Medulla oblongata (tissue), 1 donor: ENCODE results near the gene SLC9A7.
"Not testable (repeated sequence)": the region's sequence is repeated elsewhere in the genome, so short reads cannot be mapped to it uniquely, and the experiment has no call there.

Source experiments
- DNase-seq: peaks from one replicate; pipeline ENCODE4 v3.0.0-alpha.2; 2015; ENCODE audit errors: extremely low spot score

The SLC9A7 gene

DNA sequence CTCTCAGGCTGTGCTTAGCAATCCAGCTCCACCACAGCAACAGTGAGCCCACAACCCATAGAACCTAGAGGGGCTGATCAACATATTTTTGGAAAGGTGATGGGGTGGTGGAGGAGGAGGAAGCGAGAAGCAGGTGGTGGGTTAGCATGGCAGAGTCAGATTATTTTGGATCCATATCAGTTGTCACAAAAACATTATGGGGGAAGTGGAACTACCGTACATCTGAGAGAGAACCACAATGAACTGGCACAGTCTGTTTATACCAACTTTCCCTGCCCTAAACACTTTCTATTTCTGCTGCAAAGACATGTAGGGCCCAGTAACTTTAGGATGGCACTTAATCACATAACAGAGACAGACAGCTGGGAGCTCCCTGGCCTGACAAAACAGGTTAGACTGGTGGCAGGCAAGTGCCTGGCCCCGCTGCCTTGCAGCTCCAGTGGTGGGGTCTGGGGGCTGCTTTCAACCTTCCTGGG, 4.3 kb downstream of the SLC9A7 start:
- DNase-seq = no peak

DNA sequence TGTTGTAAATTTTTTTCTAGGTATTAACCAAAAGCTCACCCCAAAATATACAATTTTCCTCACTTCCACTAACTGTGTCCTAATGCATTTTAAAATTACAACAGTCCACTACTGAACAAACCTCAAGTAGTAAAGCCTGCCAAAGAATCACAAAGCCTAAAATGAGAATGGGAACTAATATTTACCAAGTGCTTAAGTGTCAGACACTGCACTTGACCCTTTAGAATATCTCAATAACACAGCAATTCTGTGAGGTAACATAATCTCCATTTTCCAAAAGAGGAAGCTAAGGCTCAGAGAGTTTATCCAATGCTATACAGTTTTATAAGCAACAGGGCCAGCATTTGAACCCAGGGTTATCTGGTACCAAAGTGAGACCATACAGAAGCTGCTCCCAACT, 4.9 kb downstream of the SLC9A7 start:
- no peak for DNase-seq

DNA sequence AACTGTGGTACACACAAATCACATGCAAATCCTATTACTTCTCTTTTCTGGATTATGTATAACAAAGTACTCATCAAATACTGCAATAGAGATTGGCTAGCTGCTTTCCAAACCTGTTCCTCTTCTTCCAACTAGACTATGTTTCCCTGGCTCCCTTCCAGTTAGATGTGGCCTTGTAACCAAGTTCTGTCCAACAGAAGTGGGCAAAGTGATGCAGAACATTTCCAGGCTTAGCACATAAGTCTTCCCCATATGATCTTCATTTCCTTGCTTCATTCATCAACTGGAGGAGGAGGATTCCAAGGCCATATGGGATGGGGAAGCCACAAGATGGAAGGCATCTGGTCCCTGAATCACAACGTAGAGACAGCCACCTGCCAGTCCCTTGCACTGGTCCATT, 8.0 kb downstream of the SLC9A7 start:
- peak; percentile 10 for DNase-seq

DNA sequence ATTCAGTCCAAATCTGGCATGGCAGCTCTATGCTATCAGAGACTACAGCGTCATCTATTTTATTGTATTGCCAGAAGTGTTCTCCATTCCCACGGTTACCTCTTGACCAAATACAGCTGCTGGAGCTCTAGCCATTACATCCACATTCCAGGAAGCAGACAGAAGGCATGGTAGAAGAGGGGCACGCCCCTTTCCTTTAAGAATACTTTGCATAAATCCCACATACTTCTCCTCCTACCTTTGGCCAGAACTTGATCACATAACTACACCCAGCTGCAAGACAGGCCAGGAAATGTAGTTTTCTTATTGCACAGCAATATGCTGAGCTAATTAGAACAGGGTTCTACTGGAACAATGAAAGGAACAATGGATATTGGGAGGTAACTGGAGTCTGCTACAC, 14.9 kb downstream of the SLC9A7 start:
- DNase-seq = no peak

DNA sequence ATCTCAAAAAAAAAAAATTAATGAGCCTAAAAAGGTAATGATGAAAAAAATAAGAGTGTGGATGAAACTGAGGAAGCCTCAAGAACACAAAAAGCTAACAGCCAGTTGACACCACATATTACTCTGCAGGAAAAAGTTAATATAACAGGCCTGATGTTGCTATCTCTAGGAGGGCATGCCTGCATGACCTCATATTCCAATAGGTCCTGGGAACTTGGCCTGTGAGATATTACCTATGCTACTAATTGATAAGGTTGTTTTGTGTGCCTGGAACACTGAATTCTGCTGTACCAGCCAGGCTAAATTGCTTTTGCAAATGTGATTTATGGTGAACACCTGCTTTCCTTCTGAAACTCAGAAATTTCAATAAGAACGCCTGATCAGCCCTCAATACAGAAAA, 15.9 kb downstream of the SLC9A7 start:
- DNase-seq = no peak

DNA sequence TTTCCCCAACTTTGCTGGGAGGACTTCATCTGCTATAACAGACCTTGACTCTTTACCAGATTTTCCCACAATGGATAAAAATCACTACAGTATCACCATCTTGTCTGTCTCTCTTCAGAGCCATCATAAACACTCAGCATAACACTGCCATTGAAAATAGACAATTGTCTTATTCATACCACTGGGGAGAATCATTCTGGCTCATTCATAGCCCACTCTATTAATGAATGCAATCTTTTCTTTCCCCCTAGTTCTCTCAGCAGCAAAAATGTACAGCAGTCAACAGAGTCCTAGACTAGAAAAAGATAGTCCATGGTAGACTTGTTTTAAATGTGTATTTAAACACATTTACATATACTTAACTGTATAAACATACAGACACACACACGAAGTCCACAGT, 19.2 kb downstream of the SLC9A7 start:
- DNase-seq = peak; percentile 9

DNA sequence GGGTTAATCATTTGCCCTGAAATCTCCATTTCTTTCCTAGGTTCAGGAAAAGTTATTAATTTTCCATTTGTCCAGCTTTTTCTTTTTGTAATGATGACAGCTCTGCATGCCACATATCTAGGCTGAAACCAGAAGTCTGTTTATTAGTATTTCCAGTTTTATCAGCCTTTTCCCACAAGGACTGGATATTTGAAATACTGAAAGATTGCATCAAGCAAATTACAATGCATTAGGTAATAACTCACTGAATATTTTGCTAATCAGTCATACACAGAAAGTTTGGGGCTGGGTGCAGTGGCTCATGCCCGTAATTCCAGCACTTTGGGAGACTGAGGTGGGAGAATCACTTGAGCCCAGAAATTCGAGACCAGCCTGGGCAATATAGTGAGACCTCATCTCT, 21.5 kb downstream of the SLC9A7 start:
- no peak for DNase-seq

DNA sequence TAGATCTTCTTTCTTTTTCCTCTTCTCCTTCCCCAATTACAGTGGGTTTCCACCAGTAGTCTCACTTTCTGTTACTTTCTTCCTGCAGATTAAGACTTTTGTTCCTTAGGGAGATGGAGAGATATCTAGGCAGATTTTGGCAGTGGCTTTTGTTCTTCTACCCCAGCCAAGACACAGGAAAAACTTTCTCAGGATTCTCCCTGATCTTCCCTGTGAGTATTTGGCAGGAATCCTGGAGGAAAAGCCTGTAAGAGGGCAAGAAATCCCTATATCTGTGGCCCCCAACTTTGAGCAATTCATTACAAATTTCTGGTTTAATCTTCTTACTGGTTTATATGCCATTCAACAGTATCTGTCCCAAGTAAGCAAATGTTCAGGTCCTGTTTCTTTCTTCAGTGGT, 21.9 kb downstream of the SLC9A7 start:
- no peak for DNase-seq

DNA sequence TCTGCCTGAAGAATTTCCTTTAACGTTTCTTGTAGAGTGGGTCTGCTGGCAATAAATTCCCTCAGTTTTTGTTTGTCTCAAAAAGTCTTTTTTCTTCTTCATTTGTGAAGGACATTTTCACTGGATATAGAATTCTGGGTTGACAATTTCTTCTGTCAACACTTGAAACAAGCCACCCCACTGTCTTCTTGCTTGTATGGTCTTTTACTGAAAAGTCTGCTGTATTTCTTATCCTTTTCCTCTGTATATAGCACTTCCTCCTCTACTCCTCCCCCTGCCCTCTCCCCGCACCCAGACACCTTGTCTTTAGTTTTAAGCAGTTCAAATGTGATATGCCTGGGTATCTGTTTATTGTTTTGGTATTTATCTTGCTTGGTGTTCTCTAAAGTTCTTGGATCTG, 23.3 kb downstream of the SLC9A7 start:
- DNase-seq = no peak

DNA sequence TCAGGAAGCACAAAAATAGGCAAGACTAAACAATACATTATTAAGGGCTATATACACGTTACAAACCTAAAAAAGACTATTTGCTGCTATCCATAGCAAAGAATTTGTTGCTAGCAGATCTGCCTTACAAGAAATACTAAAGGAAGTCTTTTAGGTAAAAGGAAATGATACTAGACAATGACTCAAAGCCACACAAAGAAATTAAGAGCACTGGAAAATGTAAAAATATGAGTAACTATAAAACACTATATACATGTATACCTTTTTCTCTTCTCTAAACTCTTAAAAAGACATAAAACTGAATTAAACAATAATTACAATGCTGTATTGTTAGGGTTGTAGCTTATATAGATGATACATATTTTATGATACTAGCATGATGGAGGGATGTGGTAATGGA, 25.7 kb downstream of the SLC9A7 start:
- DNase-seq = no peak

DNA sequence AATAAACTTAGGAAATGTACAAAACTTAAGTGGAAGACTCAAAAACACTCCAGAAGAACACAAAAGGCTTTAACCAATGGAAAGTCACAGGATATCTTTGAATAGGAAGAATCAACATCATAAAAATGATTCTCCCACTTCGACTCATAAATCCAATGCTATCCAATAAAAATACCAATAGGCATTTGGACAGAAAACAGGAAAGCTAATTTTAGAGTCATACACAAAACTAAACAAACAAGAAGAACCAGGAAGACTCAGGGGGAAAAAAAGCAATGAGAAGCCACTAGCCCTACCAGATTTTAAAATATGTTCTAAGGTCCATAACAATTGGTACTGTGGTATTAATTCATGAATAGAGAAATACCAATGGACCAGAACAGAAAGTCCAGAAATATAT, 28.2 kb downstream of the SLC9A7 start:
- DNase-seq = no peak

DNA sequence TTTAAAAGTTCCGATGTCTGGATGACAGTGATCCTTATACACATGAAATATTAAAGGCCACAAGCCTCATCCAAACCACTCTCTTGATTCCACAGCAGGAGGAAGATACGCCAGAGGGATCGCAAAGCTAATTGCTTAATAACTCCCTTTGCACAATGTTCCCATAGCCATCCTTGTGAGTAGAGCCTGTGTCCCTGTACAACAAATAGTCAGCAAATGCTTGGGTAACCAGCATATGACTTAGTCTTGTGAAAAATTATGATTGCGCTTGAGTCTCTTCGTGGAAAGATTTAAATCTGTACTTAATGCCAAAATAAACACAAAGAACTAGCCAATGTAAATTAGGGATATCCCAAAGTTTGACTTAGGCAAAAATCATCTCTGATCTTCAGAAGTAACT, 31.5 kb downstream of the SLC9A7 start:
- no peak for DNase-seq

DNA sequence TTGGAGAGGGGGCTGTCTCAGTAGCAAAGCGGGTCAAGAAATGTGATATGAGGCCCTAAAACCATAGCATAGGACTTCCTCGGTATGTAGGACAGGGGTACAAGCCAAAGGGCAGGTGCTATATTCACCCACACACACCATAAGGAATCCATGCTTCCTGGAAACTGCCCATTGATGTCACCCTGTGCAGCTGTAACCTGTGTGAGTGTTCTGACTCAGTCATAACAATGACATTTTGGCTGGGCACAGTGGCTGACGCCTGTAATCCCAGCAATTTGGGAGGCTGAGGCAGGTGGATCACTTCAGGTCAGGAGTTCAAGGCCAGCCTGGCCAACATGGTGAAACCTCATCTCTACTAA, 35.4 kb downstream of the SLC9A7 start:
- not testable (repeated sequence) for DNase-seq

DNA sequence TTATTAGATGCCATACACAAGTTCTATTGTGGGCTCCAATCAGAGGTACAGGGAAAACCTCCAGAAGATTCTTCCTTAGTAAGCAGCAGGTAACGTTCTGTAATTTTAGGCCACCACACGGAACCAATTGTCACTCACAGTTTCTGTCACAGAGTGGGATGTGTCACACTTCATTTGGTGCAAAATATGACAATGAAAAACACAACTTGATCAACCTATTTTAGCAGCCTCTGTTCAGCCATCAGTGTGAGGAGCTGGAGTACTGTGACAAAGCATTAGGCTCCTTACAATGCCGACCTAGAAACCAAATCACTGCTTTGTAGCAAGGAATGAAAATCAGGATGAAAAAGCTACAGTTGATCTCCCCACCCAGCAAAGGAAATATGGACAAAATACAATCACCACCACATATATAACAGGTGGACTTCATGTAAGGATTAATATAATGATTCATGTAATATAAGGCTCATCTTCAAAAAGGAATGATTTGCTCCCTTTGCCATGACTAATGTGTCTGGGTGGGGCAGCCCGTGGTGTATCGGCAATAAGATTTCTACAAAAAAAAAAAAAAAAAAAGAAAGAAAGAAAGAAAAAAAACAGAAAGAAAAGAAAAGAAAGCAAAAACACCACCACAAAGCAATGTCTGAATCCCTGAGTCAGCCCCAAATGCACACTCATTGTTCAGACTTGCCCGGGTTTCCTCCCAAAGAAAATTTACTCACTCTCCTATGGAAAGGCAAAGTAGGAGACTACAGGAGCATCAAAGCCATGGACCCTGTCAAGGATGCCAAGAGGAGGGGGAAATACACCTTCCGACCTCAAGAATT, 36.0 kb downstream of the SLC9A7 start:
- DNase-seq = no peak

DNA sequence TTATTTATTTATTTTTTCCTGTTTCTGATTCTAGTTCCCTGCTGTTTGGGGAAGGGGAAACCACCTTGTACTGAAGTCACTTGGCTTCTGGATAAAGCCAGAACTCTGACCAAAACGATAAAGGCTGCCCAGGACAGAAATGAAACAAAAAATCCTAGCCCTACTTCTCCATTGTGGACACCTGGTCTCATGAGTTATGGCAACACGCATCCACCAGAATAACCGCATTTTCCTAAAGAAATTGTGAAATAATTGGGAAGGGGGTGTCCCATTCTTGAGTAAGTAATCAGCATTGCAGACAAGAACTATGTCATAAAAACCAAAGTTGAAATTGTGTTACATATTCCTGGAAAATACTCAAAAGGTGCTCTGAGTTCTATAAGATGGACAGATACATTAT, 42.1 kb downstream of the SLC9A7 start:
- DNase-seq = no peak

DNA sequence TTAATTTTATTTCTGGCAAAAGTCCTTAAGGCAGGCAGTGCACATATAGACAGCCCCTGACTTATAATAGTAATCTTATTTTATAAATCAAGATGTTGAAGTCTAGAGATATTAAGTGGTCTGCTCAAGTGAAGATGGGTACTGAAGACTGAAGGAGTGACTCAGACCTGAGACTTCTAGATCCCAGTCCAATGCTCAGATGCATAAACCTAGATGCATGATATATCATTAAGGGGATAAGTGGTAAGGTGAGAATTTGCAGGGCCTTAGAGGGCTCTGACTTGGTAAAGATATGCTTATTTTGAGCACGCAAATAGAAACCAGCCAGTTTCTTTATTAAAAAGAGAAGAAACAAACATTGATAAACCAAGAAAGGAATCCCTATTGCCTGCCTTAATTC, 42.9 kb downstream of the SLC9A7 start:
- no peak for DNase-seq

DNA sequence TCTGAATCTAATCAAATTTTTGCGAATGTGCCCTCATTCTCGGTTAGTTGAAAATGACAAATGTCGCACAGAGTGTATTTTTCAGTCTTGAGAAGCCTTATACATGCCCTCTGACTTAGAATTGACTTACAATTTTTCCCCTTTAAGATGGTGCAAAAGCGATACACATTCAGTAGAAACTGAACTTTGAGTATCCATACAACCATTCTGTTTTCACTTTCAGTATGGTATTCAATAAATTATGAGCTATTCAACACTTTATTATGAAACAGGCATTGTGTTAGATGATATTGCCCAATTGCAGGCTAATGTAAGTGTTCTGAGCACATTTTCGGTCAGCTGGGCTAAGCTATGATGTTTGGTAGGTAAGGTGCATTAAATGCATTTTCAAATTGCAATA, 43.4 kb downstream of the SLC9A7 start:
- no peak for DNase-seq

DNA sequence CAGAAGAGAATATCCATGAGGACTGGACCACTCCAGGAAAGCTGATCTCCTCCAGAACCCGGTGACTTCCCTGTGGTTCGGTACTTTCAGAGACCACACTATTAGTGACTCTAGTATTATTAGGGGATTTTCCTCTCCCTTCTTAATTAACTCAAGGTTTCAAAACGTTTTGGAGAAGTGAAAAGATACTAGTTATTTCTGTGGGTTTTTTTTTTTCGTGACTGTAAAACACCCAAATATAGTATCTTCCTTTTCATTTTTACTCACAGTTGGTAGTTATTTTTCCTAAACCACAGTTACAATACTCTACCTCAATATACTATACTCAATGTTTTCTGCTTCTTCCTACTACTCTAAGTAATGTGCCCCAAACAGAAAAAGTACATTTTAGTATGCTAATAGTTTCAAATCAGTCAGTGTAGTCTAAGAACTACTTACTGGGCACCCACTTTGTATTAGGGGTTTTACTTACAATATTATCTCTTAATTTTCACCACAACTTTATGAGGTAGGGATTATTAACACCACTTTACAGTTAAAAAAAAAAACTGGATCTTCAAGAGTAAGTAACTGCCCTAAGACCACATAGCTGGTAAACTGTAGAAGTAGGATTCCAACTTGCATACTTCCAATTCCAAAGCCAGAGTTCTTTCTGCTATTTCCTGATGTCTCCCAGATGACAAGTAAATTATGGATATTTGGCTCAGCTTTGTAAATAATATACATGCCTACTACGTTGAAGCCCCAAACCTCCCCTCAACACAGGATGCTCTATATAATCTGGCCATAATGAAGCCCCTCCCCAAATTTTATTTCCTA, 45.0 kb downstream of the SLC9A7 start:
- DNase-seq = no peak

DNA sequence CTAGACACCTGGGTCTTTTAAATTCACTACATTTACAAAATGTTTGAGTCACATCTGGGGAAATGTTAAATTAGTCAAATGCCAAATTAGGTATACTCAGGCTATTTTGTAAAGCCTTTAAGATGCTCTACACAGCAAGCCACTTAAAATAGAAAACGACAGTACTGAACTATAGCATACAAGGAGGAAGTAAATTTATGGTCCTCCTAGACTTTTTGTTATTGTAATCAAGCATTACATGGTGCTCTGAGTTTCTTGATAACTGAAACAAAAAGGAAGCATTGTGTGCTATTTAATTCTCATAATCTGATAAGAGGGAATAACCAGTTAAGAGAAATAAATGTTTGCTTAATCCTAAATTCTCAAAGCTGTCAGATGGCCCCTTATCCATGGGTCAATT, 46.2 kb downstream of the SLC9A7 start:
- no peak for DNase-seq

DNA sequence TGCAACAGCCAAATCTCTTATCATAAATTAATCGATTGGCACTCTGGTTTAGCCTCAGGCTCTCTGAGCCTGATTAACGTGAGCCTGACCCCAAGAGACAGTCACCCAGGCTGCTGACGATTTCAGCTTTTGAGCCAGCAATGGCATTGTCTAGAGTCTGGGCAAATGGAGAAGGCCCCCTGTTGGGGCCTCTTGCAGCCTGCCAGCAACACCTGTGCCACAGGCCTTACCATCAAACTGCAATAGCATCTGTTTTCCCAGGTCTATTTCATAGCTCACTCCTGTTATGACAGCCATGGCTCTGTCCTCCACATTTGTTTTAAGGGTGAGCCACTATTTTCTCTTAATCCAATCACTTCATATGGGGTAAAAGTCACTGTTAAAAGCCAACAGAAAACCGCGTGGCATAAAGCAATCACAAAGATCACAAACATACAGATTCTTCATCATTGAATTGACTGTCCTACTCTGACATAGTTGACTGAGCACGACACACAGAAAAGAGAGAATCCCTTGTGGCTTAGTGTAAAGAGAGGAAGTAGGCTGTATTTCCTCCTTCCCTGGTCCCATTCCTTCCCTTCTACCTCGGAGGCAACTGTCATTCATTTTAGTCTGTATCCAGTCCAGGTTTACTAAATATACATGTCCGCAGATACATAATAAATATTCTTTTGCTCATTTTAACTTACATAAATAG, 47.8 kb downstream of the SLC9A7 start:
- no peak for DNase-seq

DNA sequence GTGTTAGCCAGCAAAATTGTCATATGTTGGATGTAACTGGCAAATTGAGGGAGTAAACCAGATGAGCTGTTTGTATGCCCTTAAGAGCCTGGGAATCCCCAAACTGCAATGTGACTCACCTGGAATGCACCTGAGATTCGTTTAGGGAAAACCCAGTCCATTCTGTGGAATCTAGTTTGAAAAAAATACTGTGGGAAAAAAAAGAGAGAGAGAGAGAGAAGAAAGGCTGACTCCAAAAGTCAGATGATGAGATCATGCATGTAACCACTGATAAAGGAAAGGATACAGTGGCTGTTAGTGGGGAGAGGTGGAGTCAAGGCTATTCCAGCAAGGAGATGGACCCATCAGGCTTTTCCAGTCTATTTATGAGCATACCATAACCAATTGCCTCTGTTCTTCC, 48.5 kb downstream of the SLC9A7 start:
- no peak for DNase-seq

DNA sequence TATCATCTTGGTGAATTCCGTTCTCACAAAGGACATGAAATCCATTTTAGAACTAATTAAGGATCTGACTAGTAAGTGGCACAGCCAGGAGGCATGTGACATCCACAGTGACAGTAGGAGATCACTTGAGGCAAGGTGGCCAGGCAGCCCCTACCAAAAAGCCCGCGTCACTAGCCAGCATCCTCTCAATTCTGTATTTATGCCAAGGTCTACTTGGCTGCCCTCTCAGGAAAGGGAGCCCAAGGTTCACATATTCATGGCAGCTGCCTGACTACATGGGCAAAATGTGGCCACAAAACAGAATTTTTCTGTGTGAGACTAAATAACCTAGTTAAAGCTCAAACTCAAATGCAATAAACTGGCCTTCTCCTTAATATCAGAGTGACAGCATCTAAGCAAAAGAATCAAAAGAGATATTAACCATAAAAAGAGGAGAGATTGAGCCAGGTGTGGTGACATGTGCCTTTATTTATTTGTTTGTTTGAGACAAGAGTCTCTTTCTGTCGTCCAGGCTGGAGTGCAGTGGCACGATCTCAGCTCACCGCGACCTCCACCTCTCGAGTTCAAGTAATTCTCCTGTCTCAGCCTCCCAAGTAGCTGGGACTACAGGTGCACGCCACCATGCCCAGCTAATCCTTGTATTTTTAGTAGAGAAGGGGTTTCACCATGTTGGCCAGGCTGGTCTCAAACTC, 51.5 kb downstream of the SLC9A7 start:
- DNase-seq = peak; percentile 2
